ENCODE data around the gene RCOR2. TPM values are rescaled to one million over a fixed set of nuclear protein-coding genes. Genes with fewer than 3 reads are reported as not detected.

Gene RCOR2
- total RNA-seq, 2 experiments from 2014 or later: 0.61 to 2.1 TPM

GRCh38 chr11:63882555-63883242 is 34.3 kb downstream of the RCOR2 start:
- Mint-ChIP-seq H3K9me3 (no peaks in the 10 kb centered on the region), H3K4me3 (no peak overlapping the region), H3K27me3 (no peaks in the 10 kb centered on the region), H3K36me3 (ENCODE audit: low read depth) (peaks cover 20% of the 10 kb centered on the region), H3K4me1 (ENCODE audit: low read depth) (peaks cover 77% of the 10 kb centered on the region), H3K27ac (peak overlapping the region; percentile 48)
- intact Hi-C loops (cut with micrococcal nuclease): no loop called here
- peak; percentile 41 for ATAC-seq
- DNase-seq: no peak
- CTCF ChIA-PET: interaction anchor here (1.7 to 2.5 kb wide), 4 partner anchors 10 to 63 kb away, joined by 5 to 16 read pairs (median 10); partner anchors contain the start of gene MARK2
- POLR2A ChIA-PET: interaction anchor here (0.6 to 1.0 kb wide), 3 partner anchors 9 to 488 kb away, joined by 3 to 10 read pairs (median 5); no protein-coding TSS in a partner anchor
- no peak for TF ChIP-seq CTCF (IDR thresholded peaks at IDR 0.05)

DNA sequence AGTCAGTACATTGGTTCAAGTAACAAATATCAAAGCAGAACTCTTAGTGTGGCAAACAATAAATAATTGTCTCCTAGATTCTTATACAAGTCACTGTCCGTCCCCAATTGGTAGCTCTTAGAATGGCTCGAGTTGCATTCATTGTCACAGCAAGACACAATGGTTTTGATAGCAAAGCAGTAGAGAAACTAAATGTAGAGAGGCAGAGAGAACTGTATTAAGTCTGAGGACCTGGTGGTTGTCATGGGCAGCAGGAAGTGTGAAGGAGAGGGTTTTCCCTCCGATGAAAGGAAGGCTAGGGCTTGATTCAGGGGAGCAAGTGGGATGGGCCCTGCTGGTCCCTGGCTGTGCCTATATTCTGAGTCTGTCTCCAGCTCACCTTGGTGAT is 36.6 kb downstream of the RCOR2 start:
- Mint-ChIP-seq H3K4me3 (no peak overlapping the region), H3K4me1 (ENCODE audit: low read depth) (peaks cover 81% of the 10 kb centered on the region), H3K27me3 (no peaks in the 10 kb centered on the region), H3K27ac (no peak overlapping the region), H3K36me3 (ENCODE audit: low read depth) (peaks cover 25% of the 10 kb centered on the region), H3K9me3 (no peaks in the 10 kb centered on the region)
- intact Hi-C loops (cut with micrococcal nuclease): no loop called here
- ChIA-PET POLR2A (interaction anchor here (0.8 kb wide), 1 partner anchor 24 kb away, joined by 3 read pairs; no protein-coding TSS in a partner anchor), CTCF (interaction anchor here (1.3 kb wide), 1 partner anchor 44 kb away, joined by 4 read pairs; no protein-coding TSS in a partner anchor)
- DNase-seq (no peak), ATAC-seq (no peak)
- TF ChIP-seq CTCF (IDR thresholded peaks at IDR 0.05): no peak

GRCh38 chr11:63879598-63880402 is 37.2 kb downstream of the RCOR2 start:
- ATAC-seq (no peak), DNase-seq (no peak)
- ChIA-PET CTCF (interaction anchor here (1.0 to 1.3 kb wide), 2 partner anchors 13 to 43 kb away, joined by 4 read pairs; no protein-coding TSS in a partner anchor), POLR2A (interaction anchor here (0.8 kb wide), 1 partner anchor 23 kb away, joined by 3 read pairs; no protein-coding TSS in a partner anchor)
- Mint-ChIP-seq H3K4me1 (ENCODE audit: low read depth) (peaks cover 81% of the 10 kb centered on the region), H3K36me3 (ENCODE audit: low read depth) (peaks cover 26% of the 10 kb centered on the region), H3K9me3 (no peaks in the 10 kb centered on the region), H3K27ac (no peak overlapping the region), H3K4me3 (no peak overlapping the region), H3K27me3 (no peaks in the 10 kb centered on the region)
- TF ChIP-seq CTCF (IDR thresholded peaks at IDR 0.05): no peak
- intact Hi-C loops (cut with micrococcal nuclease): no loop called here

- Mint-ChIP-seq H3K4me1 (ENCODE audit: low read depth) (peaks cover 80% of the 10 kb centered on the region), H3K27ac (peak overlapping the region; percentile 21), H3K4me3 (no peak overlapping the region), H3K27me3 (no peaks in the 10 kb centered on the region), H3K9me3 (no peaks in the 10 kb centered on the region), H3K36me3 (ENCODE audit: low read depth) (peaks cover 32% of the 10 kb centered on the region)
- ATAC-seq (peak; percentile 63), DNase-seq (peak; percentile 42)
- POLR2A ChIA-PET: interaction anchor here (0.8 kb wide), 1 partner anchor 10 kb away, joined by 3 read pairs; no protein-coding TSS in a partner anchor
- TF ChIP-seq CTCF (IDR thresholded peaks at IDR 0.05): no peak
- intact Hi-C loops (cut with micrococcal nuclease): no loop called here
- CTCF ChIA-PET: interaction anchor here (0.9 to 3.8 kb wide), 8 partner anchors 10 to 41 kb away, joined by 3 to 13 read pairs (median 4); partner anchors contain the start of gene MARK2
These were observed 39.2 kb downstream of the RCOR2 start for GRCh38 chr11:63877658-63878241.
